ENCODE measurements around the gene LRRN1.

- peak; percentile 17 for TF ChIP-seq CTCF (conservative IDR thresholded peaks at IDR 0.05)
- no peak for TF ChIP-seq ZFX (IDR thresholded peaks at IDR 0.05)
These were observed at the start of gene LRRN1 for GRCh38 chr3:3799173-3800079.
